Liver (tissue), 3 donors: ENCODE data around the gene TCERG1L.

ENCODE experiments used
- CTCF ChIP-seq: fragments of 150-350 bp; IDR thresholded peaks from 2 replicates; pipeline ENCODE4 v1.5.1; 2017; ENCODE audit warnings: improper control_type of control experiment, low read depth, low read length; ENCODE audit not compliant: missing input control
- FOXA1 ChIP-seq: IDR thresholded peaks from 2 replicates; pipeline ENCODE4 v1.6.1; 2016; ENCODE audit warnings: antibody characterized with exemption
- SP1 ChIP-seq: IDR thresholded peaks from 2 replicates; pipeline ENCODE4 v1.6.1; 2018; ENCODE audit warnings: antibody characterized with exemption, mild to moderate bottlenecking
- TAF1 ChIP-seq: conservative IDR thresholded peaks from 2 replicates; pipeline ENCODE4 v1.6.1; 2016; ENCODE audit warnings: antibody characterized with exemption, mild to moderate bottlenecking
- YY1 ChIP-seq: IDR thresholded peaks from 2 replicates; pipeline ENCODE4 v1.6.1; 2016; ENCODE audit warnings: antibody characterized with exemption, mild to moderate bottlenecking
- donor health status: healthy.
- donor health status: healthy.

GRCh38 chr10:131226446-131227162 lies 84.9 kb downstream of the TCERG1L start:
- TF ChIP-seq CTCF (no peak), SP1 (no peak), TAF1 (no peak), YY1 (no peak), FOXA1 (no peak)
